ENCODE data around the gene PSMC3.

The PSMC3 gene

GRCh38 chr11:47411884-47412746 is 14.1 kb downstream of the PSMC3 start:
- DNase-seq: no peak

GRCh38 chr11:47410370-47411264 is 15.6 kb downstream of the PSMC3 start:
- DNase-seq: no peak

GRCh38 chr11:47409440-47410369 is 16.5 kb downstream of the PSMC3 start:
- no peak for DNase-seq

GRCh38 chr11:47408598-47409439 is 17.4 kb downstream of the PSMC3 start:
- DNase-seq: no peak

GRCh38 chr11:47407746-47408590 is 18.3 kb downstream of the PSMC3 start, which contains the start of gene SLC39A13:
SLC39A13 (plus strand) TSS chr11:47408590; CDS start chr11:47410095, 1,505 bp downstream.
- peak; percentile 79 for DNase-seq

GRCh38 chr11:47406896-47407745 is 19.1 kb downstream of the PSMC3 start:
- DNase-seq: no peak

GRCh38 chr11:47403571-47403970 is 22.7 kb downstream of the PSMC3 start:
- no peak for DNase-seq

- DNase-seq: no peak
Measured at GRCh38 chr11:47403135-47403534, 23.1 kb downstream of the PSMC3 start.

- no peak for DNase-seq
Measured at GRCh38 chr11:47400768-47401279, 25.4 kb downstream of the PSMC3 start.

GRCh38 chr11:47399860-47400767 is 26.1 kb downstream of the PSMC3 start:
- DNase-seq: no peak

- DNase-seq: no peak
Measured at GRCh38 chr11:47398551-47398950, 27.7 kb downstream of the PSMC3 start.

GRCh38 chr11:47398011-47398410 is 28.2 kb downstream of the PSMC3 start:
- DNase-seq: no peak

- no peak for DNase-seq
Measured at GRCh38 chr11:47396049-47396320, 30.3 kb downstream of the PSMC3 start.

GRCh38 chr11:47395223-47396048 is 30.8 kb downstream of the PSMC3 start:
- DNase-seq: no peak

- no peak for DNase-seq
Measured at GRCh38 chr11:47394322-47395222, 31.7 kb downstream of the PSMC3 start.

GRCh38 chr11:47394050-47394321 is 32.3 kb downstream of the PSMC3 start:
- no peak for DNase-seq

All from NCI-H2081 treated with DMSO at 0.1 percent for 48 hours (cell line).